Cardiac muscle cell (in vitro differentiated cells and primary cell): Measurements from ENCODE around the gene HDAC5. TPM values are rescaled to one million over a fixed set of nuclear protein-coding genes. Genes with fewer than 3 reads are reported as not detected.
A peak's percentile ranks its signal among the peaks of the same experiment; 100 is the strongest.

ENCODE experiments used
- DNase-seq, 2 donors: peaks; one replicate each; pipeline versions ENCODE4 v3.0.0 to v3.0.0-alpha.2; 2010 to 2017; ENCODE audit warnings: low read depth in 1 of 2, low spot score in 1 of 2
- H3K27ac ChIP-seq: fragments of 200-600 bp; sonication (generic); 2 replicates; pipeline ENCODE4 v1.5.1; 2016
- H3K27me3 ChIP-seq: fragments of 200-600 bp; sonication (generic); 2 replicates; pipeline ENCODE4 v1.6.0; 2016; ENCODE audit warnings: control low read depth
- H3K36me3 ChIP-seq: fragments of 200-600 bp; sonication (generic); 2 replicates; pipeline ENCODE4 v1.5.1; 2016; ENCODE audit warnings: control low read depth
- H3K4me1 ChIP-seq: fragments of 200-600 bp; sonication (generic); 2 replicates; pipeline ENCODE4 v1.8.1; 2017; ENCODE audit warnings: low read depth, mild to moderate bottlenecking, mixed run types
- H3K4me3 ChIP-seq: fragments of 200-600 bp; sonication (generic); 2 replicates; pipeline ENCODE4 v1.5.1; 2016; ENCODE audit warnings: mild to moderate bottlenecking
- H3K9me3 ChIP-seq: fragments of 200-600 bp; sonication (generic); 2 replicates; pipeline ENCODE4 v1.5.1; 2017; ENCODE audit warnings: low read depth, mild to moderate bottlenecking, control low read depth
- polyA plus RNA-seq: library from polyadenylated mRNA; unstranded; fragments of >200 nt; fragmentation: Nextera tagmentation; extraction: Ambion mirVana; gene quantifications from 2 replicates; pipeline ENCODE4 v1.2.1, GENCODE V29; 2016
- total RNA-seq: library from RNA; depleted of rRNA; stranded (reverse); fragments of >200 nt; gene quantifications from 2 replicates; pipeline ENCODE4 v1.2.3, GENCODE V29; 2016
- TF ChIP-seq, protein P1 (sequence below): IDR thresholded peaks from 2 replicates; pipeline ENCODE4 v1.5.1; 2012; ENCODE audit warnings: low read depth, mild to moderate bottlenecking, low read length

HDAC5 gene
- total and polyA plus RNA-seq, 2 experiments from 2014 or later: 94.1 to 300 TPM

DNA sequence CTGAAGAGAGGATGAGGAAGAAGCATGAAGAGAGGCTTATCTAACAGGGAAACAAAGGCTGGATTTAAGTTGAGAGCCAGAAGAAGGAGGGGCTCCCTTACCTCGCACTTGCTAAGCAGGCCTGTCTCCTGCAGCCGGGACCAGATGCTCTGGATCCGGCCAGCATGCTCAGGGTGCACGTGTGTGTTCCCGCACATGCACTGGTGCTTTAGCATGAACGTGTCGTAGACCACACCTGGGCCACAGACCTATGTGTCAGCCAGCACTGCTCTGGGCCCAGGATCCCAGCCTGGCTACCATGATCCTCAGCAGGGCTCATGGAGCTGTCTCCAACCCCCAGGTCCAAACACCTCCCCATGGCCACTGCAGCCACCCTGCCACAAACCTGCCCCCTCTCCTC, 38.5 kb downstream of the HDAC5 start:
- peaks cover 7% of the 10 kb centered on the region for H3K4me1 ChIP-seq
- peaks cover 26% of the 10 kb centered on the region for H3K36me3 ChIP-seq
- no peaks in the 10 kb centered on the region for H3K9me3 ChIP-seq
- peak overlapping the region; percentile 39 for H3K27ac ChIP-seq
- no peaks in the 10 kb centered on the region for H3K27me3 ChIP-seq
- H3K4me3 ChIP-seq: no peak overlapping the region
- TF ChIP-seq, protein P1, sequence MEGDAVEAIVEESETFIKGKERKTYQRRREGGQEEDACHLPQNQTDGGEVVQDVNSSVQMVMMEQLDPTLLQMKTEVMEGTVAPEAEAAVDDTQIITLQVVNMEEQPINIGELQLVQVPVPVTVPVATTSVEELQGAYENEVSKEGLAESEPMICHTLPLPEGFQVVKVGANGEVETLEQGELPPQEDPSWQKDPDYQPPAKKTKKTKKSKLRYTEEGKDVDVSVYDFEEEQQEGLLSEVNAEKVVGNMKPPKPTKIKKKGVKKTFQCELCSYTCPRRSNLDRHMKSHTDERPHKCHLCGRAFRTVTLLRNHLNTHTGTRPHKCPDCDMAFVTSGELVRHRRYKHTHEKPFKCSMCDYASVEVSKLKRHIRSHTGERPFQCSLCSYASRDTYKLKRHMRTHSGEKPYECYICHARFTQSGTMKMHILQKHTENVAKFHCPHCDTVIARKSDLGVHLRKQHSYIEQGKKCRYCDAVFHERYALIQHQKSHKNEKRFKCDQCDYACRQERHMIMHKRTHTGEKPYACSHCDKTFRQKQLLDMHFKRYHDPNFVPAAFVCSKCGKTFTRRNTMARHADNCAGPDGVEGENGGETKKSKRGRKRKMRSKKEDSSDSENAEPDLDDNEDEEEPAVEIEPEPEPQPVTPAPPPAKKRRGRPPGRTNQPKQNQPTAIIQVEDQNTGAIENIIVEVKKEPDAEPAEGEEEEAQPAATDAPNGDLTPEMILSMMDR: no peak
- no peak for DNase-seq

DNA sequence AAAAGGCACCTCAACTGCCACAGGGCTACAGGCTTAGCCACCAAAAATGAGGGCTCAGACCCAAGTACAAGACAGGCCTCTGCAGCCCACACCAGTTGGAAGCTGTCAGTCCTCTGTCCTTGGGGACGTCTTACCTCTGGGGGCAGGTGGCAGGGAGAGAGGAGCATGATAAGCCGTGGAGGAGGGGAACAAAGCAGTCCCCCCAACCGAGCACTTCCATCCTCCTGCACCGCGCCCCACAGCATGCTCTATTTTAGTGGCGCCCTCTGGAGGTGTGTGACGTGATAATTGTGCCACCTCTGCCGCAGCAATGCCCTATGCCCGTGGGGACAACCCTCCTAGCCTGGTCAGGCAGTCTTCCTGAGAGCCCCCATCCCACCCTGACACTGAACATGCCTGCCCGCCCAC, 39.3 kb downstream of the HDAC5 start:
- DNase-seq: no peak

DNA sequence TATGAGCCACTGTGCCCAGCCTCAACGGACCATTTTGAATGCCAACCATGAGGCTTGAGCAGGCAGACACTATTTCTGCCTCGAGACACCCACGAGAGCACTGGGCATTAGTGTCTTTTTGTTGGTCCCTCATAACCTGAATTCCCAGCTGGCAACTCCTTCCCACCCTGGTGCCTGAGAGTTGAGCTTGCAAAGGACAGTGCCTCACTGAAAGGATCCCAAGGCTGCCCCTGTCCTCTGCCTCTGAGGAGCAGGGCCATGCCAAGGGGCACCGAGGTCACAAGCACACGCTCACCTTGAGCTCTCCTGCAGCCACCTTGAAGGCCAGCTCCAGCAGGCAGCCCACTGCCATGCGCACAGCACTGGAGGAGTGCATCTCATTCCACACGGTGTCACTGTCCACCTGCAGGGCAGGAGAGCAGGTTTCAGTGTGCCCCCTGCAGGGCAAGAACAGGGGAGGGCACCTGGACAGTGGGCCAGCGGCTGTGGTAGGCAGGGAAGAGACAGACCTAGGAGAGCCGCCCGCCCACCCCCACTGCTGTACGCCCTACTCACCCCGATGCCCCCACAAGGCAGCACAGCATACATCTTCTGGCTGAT, 40.1 kb downstream of the HDAC5 start:
- Histone ChIP-seq H3K27ac (no peak overlapping the region), H3K4me1 (peaks cover 7% of the 10 kb centered on the region), H3K4me3 (no peak overlapping the region), H3K36me3 (peaks cover 28% of the 10 kb centered on the region), H3K9me3 (no peaks in the 10 kb centered on the region), H3K27me3 (no peaks in the 10 kb centered on the region)
- DNase-seq: no peak
- TF ChIP-seq, protein P1: peak; percentile 11

More for the DNA sequence above, 39.3 kb downstream of the HDAC5 start:
- no peaks in the 10 kb centered on the region for H3K9me3 ChIP-seq
- peaks cover 7% of the 10 kb centered on the region for H3K4me1 ChIP-seq
- peaks cover 26% of the 10 kb centered on the region for H3K36me3 ChIP-seq
- TF ChIP-seq, protein P1: peak; percentile 27
- peak overlapping the region; percentile 39 for H3K27ac ChIP-seq
- H3K4me3 ChIP-seq: no peak overlapping the region
- H3K27me3 ChIP-seq: no peaks in the 10 kb centered on the region

DNA sequence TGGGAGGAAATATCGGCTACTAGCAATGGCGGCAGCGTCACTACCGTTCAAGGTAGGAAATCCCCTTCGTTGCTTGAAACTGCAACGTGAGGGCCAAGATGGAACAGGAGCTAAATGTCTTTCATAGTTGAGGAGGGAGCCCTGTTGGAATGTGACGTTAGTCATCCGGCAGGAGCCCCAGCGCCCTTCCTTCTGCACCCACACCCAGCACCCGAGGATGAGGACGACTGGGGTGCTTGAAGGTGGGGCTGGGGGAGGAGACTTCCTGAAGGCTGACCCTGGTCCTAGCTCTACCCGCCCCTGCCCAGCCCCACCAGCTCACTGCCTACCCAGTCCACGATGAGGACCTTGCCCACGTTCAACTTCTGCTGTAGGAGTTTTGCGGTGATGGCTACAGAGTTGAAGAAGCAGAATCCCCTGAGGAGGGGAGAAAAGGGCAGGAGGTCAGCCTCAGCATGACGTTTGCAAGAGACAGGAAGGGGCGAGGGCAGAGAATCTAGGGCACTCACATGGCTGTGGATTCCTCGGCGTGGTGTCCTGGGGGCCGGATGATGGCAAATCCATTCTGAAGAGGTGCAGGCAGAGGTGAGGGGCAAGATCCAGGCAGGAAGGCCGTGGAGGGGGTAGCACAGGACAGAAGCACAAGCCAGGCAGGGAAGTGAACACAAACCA, 41.0 kb downstream of the HDAC5 start:
- H3K27ac ChIP-seq: no peak overlapping the region
- H3K27me3 ChIP-seq: no peaks in the 10 kb centered on the region
- H3K36me3 ChIP-seq: peaks cover 31% of the 10 kb centered on the region
- H3K9me3 ChIP-seq: no peaks in the 10 kb centered on the region
- peaks cover 3% of the 10 kb centered on the region for H3K4me1 ChIP-seq
- no peak for DNase-seq
- TF ChIP-seq, protein P1: no peak
- no peak overlapping the region for H3K4me3 ChIP-seq

DNA sequence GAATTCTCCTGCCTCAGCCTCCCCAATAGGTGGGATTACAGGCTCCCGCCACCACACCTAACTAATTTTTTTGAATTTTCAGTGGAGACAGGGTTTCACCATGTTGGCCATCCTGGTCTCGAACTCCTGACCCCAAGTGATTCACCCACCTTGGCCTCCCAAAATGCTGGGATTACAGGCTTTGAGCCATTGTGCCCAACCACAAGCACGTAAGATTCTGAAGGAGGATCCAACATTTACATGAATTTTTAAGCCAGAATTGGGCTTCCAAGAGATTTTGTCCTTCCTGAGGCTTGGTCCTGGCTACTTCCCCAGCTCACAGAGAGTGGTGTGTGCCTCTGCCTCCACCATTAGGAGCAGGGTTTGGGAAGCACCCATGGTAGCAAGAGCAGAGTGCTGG, 41.8 kb downstream of the HDAC5 start:
- Histone ChIP-seq H3K4me1 (no peaks in the 10 kb centered on the region), H3K27ac (no peak overlapping the region), H3K27me3 (no peaks in the 10 kb centered on the region), H3K9me3 (no peaks in the 10 kb centered on the region), H3K36me3 (peaks cover 35% of the 10 kb centered on the region), H3K4me3 (no peak overlapping the region)
- TF ChIP-seq, protein P1: no peak
- no peak for DNase-seq
